Occipital lobe (tissue), 2 donors: ENCODE results near the gene RASA2. TPM values are rescaled to one million over a fixed set of nuclear protein-coding genes. Genes with fewer than 3 reads are reported as not detected.
"Not testable (repeated sequence)": the region's sequence is repeated elsewhere in the genome, so short reads cannot be mapped to it uniquely, and the experiment has no call there.

Experiments used
- DNase-seq: peaks from one replicate; lab custom pipeline; 2025; lab: John Stamatoyannopoulos, UW
- total RNA-seq: library from RNA; depleted of rRNA; stranded (reverse); fragments of >200 nt; gene quantifications from one replicate; pipeline ENCODE4 v1.2.3, GENCODE V29; 2014

The RASA2 gene
- total RNA-seq, 1 donor from 2014 or later = 39.3 TPM

DNA sequence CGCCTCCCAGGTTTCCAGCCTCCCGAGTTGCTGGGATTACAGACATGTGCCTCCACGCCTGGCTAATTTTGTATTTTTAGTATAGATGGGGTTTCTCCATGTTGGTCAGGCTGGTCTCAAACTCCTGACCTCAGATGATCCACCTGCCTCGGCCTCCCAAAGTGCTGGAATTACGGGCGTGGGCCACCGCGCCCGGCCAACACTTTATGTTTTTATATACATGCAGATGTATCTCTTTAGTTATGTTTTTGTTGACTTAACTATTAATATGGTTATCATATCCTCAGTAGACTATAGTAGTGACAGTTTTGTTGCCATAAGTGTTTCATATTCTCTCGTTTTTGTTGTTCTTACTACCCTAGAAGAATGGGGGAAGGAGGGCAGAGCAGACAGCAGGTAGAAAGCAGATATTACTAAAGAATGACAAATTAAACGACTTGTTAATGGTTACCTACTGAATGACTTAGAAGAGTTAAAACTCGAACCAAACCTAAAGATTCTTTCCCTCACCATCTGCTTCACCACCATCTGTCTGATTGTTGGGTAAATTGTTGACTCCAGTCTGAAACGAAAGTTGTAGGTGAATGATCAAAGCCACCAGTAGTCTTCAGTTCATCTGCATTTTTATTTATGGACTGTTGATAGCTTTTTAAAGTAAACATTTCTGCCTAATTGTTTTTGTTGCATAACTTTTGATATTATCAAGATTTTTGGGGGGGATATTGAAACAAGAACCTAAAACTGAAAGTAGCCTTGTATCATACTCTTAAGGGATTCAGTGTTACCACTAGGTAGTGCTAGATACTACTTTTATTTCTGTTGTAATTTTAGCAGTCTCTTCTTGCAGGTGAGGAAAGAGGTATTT lies 89.3 kb downstream of the RASA2 start:
- DNase-seq = no peak

DNA sequence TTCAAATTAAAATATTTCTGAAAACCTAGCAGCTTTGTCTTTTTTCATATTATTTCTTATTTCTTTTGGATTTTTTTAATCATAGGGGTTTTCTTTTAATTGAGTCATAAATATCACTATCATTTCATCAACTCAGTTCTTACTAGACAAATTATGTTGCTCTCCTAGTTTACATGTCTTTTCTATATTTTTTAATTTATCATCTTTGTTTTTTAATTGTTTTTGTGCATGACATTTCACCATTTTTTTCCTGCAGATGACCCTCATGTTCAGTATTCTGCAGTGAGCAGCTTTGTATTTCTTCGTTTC lies 89.9 kb downstream of the RASA2 start:
- no peak for DNase-seq

DNA sequence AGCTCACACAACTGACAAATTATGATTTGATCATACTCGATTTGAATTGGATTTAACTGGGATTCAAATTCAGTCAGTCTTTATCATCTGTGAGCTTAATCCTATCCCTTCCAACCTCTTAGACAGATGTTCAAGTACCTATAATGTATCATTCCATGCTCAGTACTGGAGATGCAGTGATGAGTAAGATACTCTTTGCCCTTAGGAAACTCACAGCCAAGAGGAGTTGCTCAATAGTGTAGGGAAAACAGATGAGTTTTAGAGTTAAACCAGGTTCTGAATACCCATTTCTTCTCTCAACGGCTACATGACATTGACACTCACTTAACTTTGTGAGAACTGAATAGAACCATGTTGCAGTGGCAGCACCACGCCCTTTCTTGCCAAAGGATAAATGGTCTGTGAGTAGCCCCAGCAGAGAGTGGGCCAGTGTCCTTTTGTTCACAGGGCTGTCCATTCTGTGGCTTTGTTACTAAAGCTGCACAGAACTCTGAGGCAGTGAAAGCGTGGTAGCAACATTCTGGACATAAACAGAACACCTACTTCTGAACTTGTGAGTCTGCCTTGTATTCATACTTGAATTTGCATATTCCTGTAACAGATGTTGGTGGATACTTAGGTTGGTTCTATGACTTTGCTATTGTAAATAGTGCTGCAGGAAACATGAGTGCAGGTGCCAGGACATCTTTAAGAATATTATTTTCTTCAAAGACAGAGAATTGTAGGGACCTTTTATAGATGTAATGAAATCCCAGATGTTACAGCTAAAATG lies 91.6 kb downstream of the RASA2 start:
- no peak for DNase-seq

DNA sequence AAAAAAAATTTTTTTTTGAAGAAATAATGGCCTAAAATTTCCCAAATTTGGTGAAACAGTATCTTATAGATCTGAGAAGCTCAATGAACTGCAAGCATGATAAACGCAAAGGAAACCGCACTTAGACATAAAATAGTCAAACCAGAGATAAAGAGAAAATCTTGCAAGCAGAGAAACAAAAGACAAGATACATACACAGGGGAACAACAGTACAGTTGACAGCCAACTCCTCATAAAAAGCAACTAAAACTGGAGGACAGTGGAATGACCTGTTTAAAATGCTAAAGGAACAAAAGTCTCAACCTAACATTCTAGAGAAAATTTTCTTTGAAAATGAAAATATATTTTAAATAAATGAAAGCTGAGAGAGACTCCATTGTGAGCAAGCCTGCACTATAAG lies 107.5 kb downstream of the RASA2 start:
- DNase-seq = no peak

DNA sequence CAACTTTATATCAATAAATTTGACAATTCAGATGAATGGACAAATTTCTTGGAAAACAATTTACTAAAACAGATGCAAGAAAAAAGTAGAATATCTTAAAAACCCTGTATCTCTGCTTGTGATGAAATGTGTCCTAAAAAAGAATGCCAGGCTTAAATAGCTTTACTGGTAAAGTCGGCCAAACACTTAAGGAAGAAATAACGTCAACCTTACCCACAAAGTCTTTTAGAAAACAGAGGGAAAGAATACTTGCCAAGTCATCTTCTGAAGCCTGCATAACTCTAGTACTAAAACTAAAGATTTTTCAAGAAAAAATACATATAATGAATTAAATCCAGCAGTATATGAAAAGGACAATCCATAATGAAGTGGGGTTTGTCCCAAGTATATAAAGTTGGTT lies 111.1 kb downstream of the RASA2 start:
- DNase-seq = no peak

DNA sequence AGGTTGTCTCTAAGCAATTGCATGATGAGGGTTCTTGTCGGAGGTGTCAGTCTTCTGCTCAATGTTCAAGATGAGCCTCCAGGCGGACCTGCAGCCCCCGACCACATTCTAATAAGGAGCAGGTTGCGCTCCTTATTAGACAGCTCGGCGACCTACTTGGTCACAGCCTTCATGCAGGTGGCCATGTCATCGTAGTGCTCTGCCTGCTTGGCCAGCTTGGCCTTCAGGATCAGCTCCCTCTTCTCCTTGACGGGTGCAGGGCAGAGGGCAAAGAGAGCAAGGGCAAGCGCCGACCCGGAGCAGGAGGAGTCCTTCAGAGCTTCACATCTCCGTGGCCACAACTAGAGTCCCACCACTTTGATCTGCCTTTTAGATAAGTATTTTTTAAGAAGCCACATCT lies 113.5 kb downstream of the RASA2 start:
- no peak for DNase-seq

DNA sequence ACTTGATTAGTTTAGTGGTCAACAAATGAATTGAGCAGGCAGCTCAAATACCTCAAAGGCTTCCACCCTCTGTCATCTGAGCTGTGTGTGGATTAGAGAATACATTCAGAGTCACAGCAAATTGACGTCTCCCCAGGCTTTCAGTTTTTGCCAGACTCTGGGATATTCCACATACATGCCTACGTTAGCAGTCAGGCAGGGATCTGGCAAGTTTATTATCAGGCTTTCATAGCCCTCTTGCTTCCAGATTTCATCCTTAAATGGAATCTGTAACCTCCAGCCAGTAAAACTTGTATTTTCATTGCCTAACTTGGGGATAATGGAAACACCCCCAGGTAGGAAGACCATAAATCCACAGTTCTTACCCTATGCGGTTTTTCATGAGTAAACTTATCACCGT lies 115.9 kb downstream of the RASA2 start:
- no peak for DNase-seq

DNA sequence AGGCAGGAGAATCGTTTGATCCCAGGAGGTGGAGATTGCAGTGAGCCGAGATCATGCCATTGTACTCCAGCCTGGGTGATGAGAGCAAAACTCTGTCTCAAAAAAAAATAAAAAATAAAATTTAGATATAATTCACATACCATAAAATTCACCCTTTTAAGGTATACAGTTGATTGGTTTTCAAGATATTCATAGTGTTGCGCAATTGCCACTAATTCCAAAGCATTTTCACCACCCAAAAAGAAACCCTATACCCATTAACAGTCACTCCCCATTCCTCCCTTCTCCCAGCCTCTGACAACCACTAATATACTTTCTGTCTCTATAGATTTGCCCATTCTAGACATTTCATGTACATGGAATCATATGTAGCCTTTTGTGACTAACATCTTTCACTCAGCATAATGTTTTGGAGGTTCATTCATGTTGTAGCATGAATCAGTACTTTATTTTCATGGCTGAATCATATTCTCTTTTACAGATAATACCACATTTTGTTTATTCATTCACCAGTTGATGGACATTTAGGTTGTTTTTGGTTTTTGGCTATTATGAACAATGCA lies 116.7 kb downstream of the RASA2 start:
- no peak for DNase-seq

DNA sequence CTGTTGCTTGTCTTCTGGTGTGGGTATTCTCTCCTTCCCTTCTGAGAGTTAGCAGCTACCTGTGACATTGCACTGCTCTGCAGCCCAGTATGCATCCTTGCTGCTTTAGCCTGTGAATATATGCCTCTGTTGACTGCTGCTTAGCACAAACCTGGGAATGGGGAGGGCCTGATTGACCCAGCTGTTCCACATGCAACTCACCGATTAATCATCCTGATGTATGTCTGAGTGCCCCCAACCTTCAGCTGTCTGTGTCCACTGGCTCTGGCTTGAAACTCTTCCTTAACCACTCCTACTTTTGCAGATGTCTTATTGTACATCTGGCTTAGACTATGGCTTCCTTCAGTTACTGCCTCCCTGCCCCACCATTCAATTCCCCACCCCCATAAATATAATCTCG lies 119.1 kb downstream of the RASA2 start:
- no peak for DNase-seq

DNA sequence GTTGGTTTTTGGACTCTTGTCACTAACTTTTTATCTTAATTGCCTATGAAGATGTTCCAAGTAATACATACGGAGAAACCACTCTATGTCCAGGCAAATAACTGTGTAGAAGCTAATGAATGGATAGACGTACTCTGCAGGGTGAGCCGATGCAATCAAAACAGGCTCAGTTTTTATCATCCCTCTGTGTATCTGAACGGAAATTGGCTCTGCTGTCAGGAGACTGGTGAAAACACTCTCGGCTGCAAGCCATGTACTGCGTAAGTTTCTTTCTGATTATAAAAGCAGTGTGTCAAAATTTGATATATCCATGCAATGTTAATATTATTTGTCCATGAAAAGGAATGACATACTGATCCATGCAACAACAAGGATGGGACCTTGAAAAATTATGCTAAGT lies 121.6 kb downstream of the RASA2 start:
- DNase-seq = no peak

DNA sequence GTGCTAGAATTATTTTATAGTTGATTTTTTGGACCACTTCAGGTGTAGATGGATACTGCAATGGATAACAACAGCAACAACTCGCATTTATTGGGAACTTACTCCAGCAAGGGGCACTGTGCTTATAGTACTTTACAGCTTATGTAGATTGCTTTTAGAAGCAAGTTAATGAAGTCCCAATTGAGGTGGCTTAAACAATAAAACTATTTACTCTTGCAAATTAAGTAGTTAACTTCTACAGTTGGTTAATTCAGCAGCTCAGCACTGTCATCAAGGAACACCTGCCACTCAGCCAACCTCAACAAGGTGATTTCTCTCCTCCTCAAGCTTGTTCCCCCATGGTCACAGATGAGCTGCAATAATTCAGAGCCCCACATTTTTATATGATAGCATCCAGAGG lies 124.1 kb downstream of the RASA2 start:
- no peak for DNase-seq

DNA sequence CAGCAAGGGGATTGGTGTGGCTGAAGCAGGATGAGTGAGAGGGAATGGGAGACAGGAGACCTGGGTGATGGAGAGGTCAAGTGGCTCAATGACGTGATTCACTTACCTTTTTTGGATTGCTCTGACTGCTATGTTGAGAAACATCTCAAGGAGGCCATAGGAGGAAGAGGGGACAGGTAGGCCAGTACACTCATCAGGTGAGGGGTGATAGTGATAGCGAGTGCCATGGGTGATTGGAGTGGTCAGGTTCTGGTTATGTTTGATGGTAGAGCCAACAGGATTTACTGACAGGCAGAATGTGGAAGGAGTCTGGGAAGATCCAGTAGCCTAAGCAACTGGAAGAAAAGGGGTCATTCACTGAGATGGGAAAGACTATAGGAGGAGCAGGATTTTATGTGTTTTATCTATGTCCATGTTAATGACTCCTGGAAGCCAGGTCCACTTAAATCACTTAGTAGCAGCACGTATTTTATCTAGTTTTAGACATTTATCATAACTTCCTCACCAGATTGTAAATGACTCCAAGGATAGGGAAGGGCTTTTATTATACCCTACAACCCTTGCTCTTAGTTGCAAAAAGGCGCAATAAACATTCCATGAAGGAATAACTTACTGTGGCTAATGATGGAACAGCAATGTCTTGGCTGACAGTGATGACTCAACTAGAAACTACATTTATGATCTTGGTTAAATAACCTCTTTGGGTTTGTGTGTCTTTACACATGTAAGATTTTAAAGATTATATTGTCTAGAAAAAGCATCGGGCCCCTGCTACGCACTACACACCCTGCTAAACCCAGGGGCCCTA lies 131.5 kb downstream of the RASA2 start:
- DNase-seq = no peak

DNA sequence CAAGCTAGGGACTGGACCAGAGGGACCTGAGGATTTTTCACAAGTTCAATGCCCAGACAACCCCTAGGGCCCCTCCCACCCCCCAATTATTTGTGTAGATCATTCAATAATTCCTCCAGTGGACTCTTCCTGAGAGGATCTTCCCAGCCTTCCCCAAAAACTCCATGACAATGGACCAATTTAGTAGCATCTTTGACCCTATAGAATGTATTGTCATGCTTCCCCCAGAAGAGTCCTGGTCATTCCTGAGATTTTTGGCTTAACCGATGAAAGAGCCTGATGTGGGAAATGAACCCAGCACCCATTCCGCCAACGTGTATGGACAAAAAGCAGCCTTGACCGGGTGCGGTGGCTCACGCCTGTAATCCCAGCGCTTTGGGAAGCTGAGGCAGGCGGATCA lies 132.1 kb downstream of the RASA2 start:
- no peak for DNase-seq

DNA sequence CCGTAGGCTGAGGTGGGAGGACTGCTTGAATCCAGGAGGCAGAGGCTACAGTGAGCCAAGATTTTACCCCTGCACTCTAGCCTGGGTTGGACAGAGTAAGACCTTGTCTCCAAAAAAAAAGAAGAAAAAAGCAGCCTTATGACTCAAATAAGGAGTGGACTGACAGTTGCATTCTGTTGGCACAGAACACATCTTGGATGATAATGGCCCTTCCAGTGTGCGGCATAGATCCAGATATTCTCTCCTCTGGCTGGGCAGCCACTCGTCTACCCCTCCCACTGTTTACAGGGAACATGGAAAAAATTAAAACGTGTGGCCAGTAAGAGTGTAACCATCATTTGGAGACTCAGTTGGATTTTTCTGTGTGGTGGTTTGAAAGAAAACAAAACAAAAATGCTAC lies 132.6 kb downstream of the RASA2 start:
- DNase-seq = no peak

DNA sequence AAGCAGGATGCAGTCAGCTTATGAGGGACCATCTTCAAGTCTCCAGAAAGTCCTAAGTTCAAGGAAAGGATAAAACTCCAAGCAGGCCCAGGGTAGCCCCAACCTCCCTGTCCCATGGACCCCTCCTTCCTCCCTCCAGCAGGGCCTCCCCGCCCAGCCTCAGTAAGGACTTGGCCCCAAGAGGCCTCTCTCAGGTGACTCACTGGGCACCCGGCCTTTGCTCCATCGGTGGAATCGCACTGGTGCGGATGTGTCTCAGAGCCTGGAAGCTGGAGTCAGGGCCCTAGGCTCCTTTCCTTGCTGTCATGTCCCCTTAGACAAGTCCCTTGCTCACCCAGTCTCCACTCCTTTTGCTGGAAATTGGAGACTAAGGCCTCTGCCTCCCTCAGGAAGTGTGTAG lies 136.9 kb downstream of the RASA2 start:
- no peak for DNase-seq

DNA sequence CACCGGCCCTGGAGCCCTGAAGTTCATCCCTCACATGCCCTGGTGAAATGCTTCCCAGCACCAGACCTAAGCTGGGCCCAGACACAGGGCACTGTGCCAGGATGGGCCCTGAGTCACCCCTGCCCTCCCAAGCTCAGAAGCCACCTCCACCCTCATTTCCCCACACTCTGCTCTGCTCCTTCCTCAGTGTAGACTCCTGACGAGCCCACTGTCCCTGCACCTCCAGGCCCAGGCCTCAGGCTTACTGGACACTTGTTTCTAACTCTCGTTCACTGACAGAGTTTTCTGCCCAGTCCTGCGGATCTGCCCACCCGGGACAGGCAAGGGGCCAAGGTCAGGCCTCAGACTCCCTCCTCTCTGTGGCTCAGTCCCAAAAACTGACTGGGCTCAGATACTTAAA lies 138.7 kb downstream of the RASA2 start:
- DNase-seq = no peak

DNA sequence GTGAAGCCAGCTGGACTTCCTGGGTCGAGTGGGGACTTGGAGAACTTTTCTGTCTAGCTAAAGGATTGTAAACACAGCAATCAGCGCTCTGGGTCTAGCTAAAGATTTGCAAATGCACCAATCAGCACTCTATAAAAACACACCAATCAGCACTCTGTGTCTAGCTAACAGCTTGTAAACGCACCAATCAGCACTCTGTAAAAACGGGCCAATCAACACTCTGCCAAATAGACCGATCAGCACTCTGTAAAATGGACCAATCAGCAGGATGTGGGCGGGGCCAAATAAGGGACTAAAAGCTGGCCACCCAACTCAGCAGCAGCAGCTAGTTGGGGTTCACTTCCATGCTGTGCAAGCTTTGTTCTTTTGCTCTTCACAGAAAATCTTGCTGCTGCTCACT lies 141.5 kb downstream of the RASA2 start:
- DNase-seq = not testable (repeated sequence)

DNA sequence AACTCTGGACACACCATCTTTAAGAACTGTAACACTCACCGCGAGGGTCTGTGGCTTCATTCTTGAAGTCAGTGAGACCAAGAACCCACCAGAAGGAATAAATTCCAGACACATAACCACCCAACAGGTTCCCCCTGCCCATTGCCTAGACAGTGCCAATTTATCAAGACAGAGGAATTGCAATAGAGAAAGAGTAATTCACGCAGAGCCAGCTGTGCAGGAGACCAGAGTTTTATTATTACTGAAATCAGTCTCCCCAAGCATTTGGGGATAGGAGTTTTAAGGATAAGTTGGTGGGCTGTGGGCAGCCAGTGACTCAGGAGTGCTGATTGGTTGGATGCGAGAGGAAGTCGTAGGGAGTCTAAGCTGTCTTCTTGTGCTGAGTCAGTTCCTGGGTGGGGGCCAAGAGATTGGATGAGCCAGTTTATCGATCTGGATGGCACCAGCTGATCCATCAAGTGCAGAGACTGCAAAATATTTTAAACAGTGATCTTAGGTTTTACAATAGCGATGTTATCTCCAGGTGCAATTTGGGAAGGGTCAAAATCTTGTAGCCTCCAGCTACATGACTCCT lies 142.1 kb downstream of the RASA2 start:
- DNase-seq = not testable (repeated sequence)

DNA sequence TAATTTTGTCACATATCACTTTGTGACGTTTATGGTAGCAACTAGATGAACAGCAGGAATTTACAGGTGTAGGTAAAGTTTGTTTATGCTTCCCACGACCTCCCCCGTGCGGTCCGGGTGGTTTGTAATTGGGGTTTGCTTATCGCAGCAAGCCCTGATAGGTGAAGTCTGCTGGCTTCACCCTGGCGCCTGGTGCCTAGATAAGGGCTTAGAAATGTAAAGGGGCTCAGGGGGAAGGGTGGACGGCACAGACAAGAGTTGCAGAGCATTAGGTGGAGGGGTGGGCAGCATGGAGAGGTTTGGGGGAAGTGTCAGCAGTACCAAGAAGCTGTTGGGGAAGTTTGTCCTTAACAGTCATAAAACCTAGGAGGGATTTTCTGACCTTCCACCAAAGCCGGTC lies 143.1 kb downstream of the RASA2 start:
- DNase-seq = no peak

DNA sequence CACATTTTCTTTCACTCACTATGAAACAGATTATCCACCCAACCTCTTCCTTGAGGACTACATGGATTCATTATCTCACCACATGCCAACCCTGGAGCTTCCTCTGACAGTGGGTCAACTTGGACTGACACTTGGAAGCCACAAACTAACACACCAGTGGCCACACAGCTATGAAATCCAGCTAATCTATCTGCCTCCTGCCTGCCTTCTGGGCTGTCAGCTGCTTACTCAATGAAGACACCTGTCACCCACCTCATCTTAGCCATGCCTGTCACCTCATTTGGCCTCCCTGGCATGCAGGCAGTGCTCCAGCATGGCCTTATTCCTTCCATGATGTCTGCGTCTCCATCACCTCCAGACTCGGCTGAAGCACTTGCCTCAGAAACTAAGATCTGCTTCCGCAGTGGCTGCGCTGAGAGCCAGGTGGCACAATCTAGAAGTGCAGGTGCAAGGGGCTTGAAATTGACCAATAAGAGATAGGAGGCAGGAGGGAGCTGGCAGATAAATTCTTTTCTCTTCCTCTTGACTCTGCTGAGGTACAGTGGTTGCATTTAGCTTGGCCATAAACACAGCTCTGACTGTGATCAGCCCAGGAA lies 146.1 kb downstream of the RASA2 start:
- no peak for DNase-seq

DNA sequence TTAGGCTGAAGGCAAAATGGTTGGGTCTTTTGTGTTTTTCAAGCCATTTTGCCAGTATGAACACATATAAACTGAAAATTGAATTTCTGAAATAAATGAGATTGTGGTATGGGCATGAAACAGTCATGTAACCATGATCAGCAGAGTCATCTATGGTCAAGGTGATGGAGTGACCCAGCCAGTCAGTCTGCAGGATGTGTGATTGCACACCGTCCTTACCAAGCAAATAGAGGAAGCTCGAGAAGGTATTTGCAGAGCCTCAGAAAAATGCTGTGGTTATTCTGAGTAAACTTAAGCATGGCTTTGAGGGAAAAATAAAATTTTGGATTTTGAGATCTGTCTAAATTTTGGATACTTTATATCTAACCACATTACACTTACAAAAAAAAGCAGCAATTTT lies 155.4 kb downstream of the RASA2 start:
- no peak for DNase-seq
